B cell (primary cell): Measurements from ENCODE around the gene NOSTRIN. TPM values are rescaled to one million over a fixed set of nuclear protein-coding genes. Genes with fewer than 3 reads are reported as not detected.

Experiments used
- ATAC-seq: fragments of 200-7000 bp; cut with Tn5 transposase; one replicate; pipeline ENCODE4 v1.10.0; 2021; ENCODE audit warnings: low read depth, mild to moderate bottlenecking, moderate number of reproducible peaks, moderate library complexity
- CTCF ChIA-PET: fragments of 350-600 bp; sonication (Branson Sonifier 250); formaldehyde crosslinking; loops from one replicate; lab custom pipeline; 2021; ENCODE audit warnings: antibody characterized with exemption, inconsistent platforms; lab: Charles Lee
- POLR2A ChIA-PET: fragments of 350-600 bp; sonication (Branson Sonifier 250); formaldehyde crosslinking; loops from one replicate; lab custom pipeline; 2021; ENCODE audit warnings: antibody characterized with exemption; lab: Charles Lee
- DNase-seq: peaks from one replicate; pipeline ENCODE4 v3.0.0; 2013
- H2AFZ ChIP-seq: 2 replicates; pipeline ENCODE4 v1.6.1; 2012; ENCODE audit warnings: mild to moderate bottlenecking, low read depth, low read length; ENCODE audit not compliant: insufficient read depth, poor library complexity, severe bottlenecking
- H3K27ac ChIP-seq, 2 donors: 1 replicate in 1 of 2; 2 replicates in 1 of 2; pipeline ENCODE4 v1.5.1; 2012 to 2013; ENCODE audit warnings: low read length in 2 of 2, mild to moderate bottlenecking in 2 of 2, moderate library complexity in 1 of 2
- H3K27me3 ChIP-seq, 4 experiments: fragments of 200-600 bp in 1 of 4; sonication (generic) in 1 of 4; replicated peaks in 1 of 4; 1 replicate in 2 of 4; 2 replicates in 2 of 4; pipeline versions ENCODE4 v1.6.1 to v1.7.0; 2013 to 2016; ENCODE audit warnings: low read length in 3 of 4, mild to moderate bottlenecking in 2 of 4, mixed read lengths in 1 of 4, moderate library complexity in 1 of 4; ENCODE audit not compliant: insufficient read depth in 4 of 4, control insufficient read depth in 3 of 4; ENCODE audit errors: control extremely low read depth in 1 of 4
- H3K36me3 ChIP-seq, 2 experiments: replicated peaks in 1 of 2; 1 replicate in 1 of 2; 2 replicates in 1 of 2; pipeline versions ENCODE4 v1.6.1 to v1.7.1; 2013; ENCODE audit warnings: low read length in 1 of 2; ENCODE audit not compliant: insufficient read depth in 2 of 2, control insufficient read depth in 1 of 2; ENCODE audit errors: control extremely low read depth in 1 of 2, extremely low read depth in 1 of 2
- H3K4me1 ChIP-seq, 2 donors: fragments of 200-600 bp in 1 of 2; sonication (generic) in 1 of 2; 1 replicate in 1 of 2; 2 replicates in 1 of 2; pipeline versions ENCODE4 v1.5.1 to v1.6.1; 2013 to 2017; ENCODE audit warnings: low read length in 2 of 2; ENCODE audit not compliant: control insufficient read depth in 2 of 2, insufficient read depth in 2 of 2
- H3K4me2 ChIP-seq: replicated peaks from 2 replicates; pipeline ENCODE3; 2012; ENCODE audit warnings: mild to moderate bottlenecking, low read depth, low read length; ENCODE audit not compliant: poor library complexity, severe bottlenecking
- H3K4me3 ChIP-seq, 5 experiments: fragments of 200-600 bp in 1 of 5; sonication (generic) in 1 of 5; 1 replicate in 3 of 5; 2 replicates in 2 of 5; pipeline versions ENCODE4 v1.5.1 to v1.7.0; 2011 to 2016; ENCODE audit warnings: low read length in 4 of 5, mild to moderate bottlenecking in 4 of 5, low read depth in 2 of 5, control low read depth in 1 of 5, moderate library complexity in 1 of 5; ENCODE audit not compliant: insufficient read depth in 1 of 5; ENCODE audit errors: control extremely low read depth in 1 of 5, extremely low read depth in 1 of 5
- H3K79me2 ChIP-seq: fragments of 200-600 bp; sonication (generic); one replicate; pipeline ENCODE4 v1.6.0; 2016; ENCODE audit warnings: low read length; ENCODE audit not compliant: control insufficient read depth, insufficient read depth
- H3K9ac ChIP-seq: fragments of 200-600 bp; sonication (generic); 2 replicates; pipeline ENCODE4 v1.6.1; 2017; ENCODE audit warnings: mild to moderate bottlenecking, low read length, moderate library complexity
- H3K9me3 ChIP-seq, 3 donors: one replicate each; pipeline versions ENCODE4 v1.6.1 to v1.7.1; 2013; ENCODE audit warnings: low read length in 2 of 3; ENCODE audit not compliant: control insufficient read depth in 2 of 3, insufficient read depth in 1 of 3; ENCODE audit errors: control extremely low read depth in 1 of 3
- H4K20me1 ChIP-seq: 2 replicates; pipeline ENCODE4 v1.6.0; 2012; ENCODE audit warnings: mild to moderate bottlenecking, low read length; ENCODE audit not compliant: insufficient read depth, control insufficient read depth, poor library complexity, severe bottlenecking
- H3K27ac Mint-ChIP-seq: one replicate; pipeline ENCODE4 v1.8.0; 2021; ENCODE audit warnings: mixed read lengths
- H3K27me3 Mint-ChIP-seq: one replicate; pipeline ENCODE4 v1.8.0; 2021; ENCODE audit warnings: mixed read lengths
- H3K4me1 Mint-ChIP-seq: one replicate; pipeline ENCODE4 v1.8.0; 2021; ENCODE audit warnings: mixed read lengths
- H3K4me3 Mint-ChIP-seq: one replicate; pipeline ENCODE4 v1.8.0; 2021; ENCODE audit warnings: mixed read lengths
- H3K9me3 Mint-ChIP-seq: one replicate; pipeline ENCODE4 v1.8.0; 2022; ENCODE audit warnings: mixed read lengths; ENCODE audit not compliant: insufficient read depth
- EZH2 ChIP-seq: IDR thresholded peaks from 2 replicates; pipeline ENCODE4 v1.6.1; 2012; ENCODE audit warnings: borderline replicate concordance, low read depth, mild to moderate bottlenecking, moderate library complexity, low read length; ENCODE audit not compliant: insufficient read depth, poor library complexity, severe bottlenecking
- whole genome bisulfite sequencing: methylation state at CpG from one replicate; pipeline ENCODE4 v1.1.5; 2013; ENCODE audit warnings: missing lambda C conversion rate; ENCODE audit not compliant: insufficient coverage; 5-methylcytosine and 5-hydroxymethylcytosine counted together
- intact Hi-C: fragments of 100-400 bp; cut with micrococcal nuclease; formaldehyde crosslinking; loops from one replicate; pipeline ENCODE4 v1.10.0; 2022
- polyA plus RNA-seq: library from polyadenylated mRNA; depleted of rRNA; stranded (reverse); fragments of >200 nt; gene quantifications from 2 replicates; pipeline ENCODE4 v1.2.3, GENCODE V29; 2012
- total RNA-seq, 2 donors: library from RNA; stranded (reverse); fragments of 120-200 nt in 1 of 2; gene quantifications; 1 replicate in 1 of 2; 2 replicates in 1 of 2; pipeline versions ENCODE4 v1.2.3 to v1.2.4, GENCODE V29; 2013 to 2022
- TF ChIP-seq, protein P1 (sequence below): fragments of 200-600 bp; IDR thresholded peaks from one replicate; pipeline ENCODE4 v1.8.0; 2022; ENCODE audit warnings: antibody characterized with exemption, mild to moderate bottlenecking

NOSTRIN gene
- total and polyA plus RNA-seq, 2 donors (not counting 1 experiment from before 2014, with no cell fraction given), result not detected

DNA sequence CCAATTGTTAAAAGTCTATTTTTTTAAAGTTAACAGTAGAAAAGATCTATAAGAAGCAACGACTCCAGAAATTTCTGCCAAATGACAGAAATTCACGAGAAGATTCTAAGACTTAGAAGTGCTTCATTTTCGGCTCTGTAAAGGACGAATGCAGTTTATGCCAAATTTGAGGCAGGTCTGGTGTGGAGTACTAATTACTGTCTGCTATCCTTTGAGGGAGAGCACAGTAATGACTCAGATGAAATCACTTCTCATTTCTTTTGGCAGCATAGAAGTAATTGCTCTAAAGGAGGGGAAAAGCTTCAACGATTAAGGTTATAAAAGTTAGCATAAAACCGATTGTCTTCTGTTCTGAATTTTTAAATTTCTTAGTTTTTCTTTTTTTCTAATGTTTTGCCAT is 110.0 kb downstream of the NOSTRIN start:
- no peak overlapping the region for H3K27ac Mint-ChIP-seq
- CTCF ChIA-PET, result interaction anchor here (2.4 kb wide), 1 partner anchor 9 kb away, joined by 7 read pairs; no protein-coding TSS in a partner anchor
- Histone ChIP-seq H4K20me1 (no peaks in the 10 kb centered on the region), H2AFZ (peak overlapping the region; percentile 42), H3K4me1 (peaks cover 0 to 7% of the 10 kb centered on the region in 2 donors), H3K27me3 (peaks cover 0 to 3% (median 2%) of the 10 kb centered on the region in 4 experiments), H3K4me3 (no peak overlapping the region), H3K79me2 (no peaks in the 10 kb centered on the region), H3K9me3 (peaks cover 0 to 1% (median 0%) of the 10 kb centered on the region in 3 donors), H3K36me3 (no peaks in the 10 kb centered on the region), H3K9ac (no peak overlapping the region), H3K27ac (no peak overlapping the region), H3K4me2 (peak overlapping the region; percentile 39)
- ATAC-seq (no peak), DNase-seq (no peak)
- no peak overlapping the region for H3K4me3 Mint-ChIP-seq
- POLR2A ChIA-PET, result no interaction called here
- 94% methylated on average over 2 of the region's 6 CpGs for WGBS
- peaks cover 4% of the 10 kb centered on the region for H3K4me1 Mint-ChIP-seq
- TF ChIP-seq EZH2, result no peak
- TF ChIP-seq, protein P1, sequence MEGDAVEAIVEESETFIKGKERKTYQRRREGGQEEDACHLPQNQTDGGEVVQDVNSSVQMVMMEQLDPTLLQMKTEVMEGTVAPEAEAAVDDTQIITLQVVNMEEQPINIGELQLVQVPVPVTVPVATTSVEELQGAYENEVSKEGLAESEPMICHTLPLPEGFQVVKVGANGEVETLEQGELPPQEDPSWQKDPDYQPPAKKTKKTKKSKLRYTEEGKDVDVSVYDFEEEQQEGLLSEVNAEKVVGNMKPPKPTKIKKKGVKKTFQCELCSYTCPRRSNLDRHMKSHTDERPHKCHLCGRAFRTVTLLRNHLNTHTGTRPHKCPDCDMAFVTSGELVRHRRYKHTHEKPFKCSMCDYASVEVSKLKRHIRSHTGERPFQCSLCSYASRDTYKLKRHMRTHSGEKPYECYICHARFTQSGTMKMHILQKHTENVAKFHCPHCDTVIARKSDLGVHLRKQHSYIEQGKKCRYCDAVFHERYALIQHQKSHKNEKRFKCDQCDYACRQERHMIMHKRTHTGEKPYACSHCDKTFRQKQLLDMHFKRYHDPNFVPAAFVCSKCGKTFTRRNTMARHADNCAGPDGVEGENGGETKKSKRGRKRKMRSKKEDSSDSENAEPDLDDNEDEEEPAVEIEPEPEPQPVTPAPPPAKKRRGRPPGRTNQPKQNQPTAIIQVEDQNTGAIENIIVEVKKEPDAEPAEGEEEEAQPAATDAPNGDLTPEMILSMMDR, result no peak
- H3K9me3 Mint-ChIP-seq, result no peaks in the 10 kb centered on the region
- intact Hi-C loops, result no loop called here
- peaks cover 33% of the 10 kb centered on the region for H3K27me3 Mint-ChIP-seq

DNA sequence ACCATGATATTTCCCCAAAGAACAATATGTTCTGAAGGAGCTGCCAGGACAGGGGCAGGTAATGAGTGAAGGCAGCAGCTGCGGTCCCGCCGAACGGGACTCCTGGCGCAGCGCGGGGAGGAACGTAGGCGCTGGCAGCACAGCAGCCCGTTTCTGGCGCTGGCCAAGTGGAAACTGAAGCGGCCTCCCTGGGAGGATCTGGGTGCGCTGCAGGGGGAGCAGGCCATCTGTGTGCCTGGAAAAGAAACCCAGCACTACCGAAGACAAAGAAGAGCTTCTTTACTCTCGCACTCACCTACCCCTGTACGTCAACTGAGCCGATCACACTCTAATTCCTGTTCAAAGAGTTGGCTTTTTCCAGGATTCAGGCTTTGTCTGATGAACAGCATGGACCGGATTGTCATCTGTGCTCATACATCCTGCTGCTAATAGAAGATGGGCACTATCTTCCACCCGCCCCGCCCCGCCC is 110.5 kb downstream of the NOSTRIN start:
- no peak for TF ChIP-seq EZH2
- TF ChIP-seq, protein P1, result no peak
- no peak overlapping the region for H3K4me3 ChIP-seq
- peaks cover 0 to 7% of the 10 kb centered on the region in 2 donors for H3K4me1 ChIP-seq

More for the DNA sequence above, 110.5 kb downstream of the NOSTRIN start:
- Histone ChIP-seq H3K27ac (no peak overlapping the region), H3K27me3 (peaks cover 0 to 3% (median 2%) of the 10 kb centered on the region in 4 experiments), H3K79me2 (no peaks in the 10 kb centered on the region), H3K9me3 (peaks cover 0 to 1% (median 0%) of the 10 kb centered on the region in 3 donors), H2AFZ (peak overlapping the region; percentile 42), H4K20me1 (no peaks in the 10 kb centered on the region), H3K9ac (no peak overlapping the region), H3K4me2 (peak overlapping the region; percentile 39), H3K36me3 (no peaks in the 10 kb centered on the region)
- Mint-ChIP-seq H3K4me3 (peak overlapping the region; percentile 41), H3K4me1 (peaks cover 4% of the 10 kb centered on the region), H3K9me3 (no peaks in the 10 kb centered on the region), H3K27ac (no peak overlapping the region), H3K27me3 (peaks cover 28% of the 10 kb centered on the region)
- intact Hi-C loops, result no loop called here
- ChIA-PET CTCF (interaction anchor here (0.6 to 2.4 kb wide), 2 partner anchors 8 to 645 kb away, joined by 3 to 7 read pairs; no protein-coding TSS in a partner anchor), POLR2A (no interaction called here)
- 28% methylated on average over 18 of the region's 21 CpGs for WGBS
- ATAC-seq, result no peak
- DNase-seq, result no peak
